Kidney epithelial cell (primary cell): ENCODE results near the gene CR1L. TPM values are rescaled to one million over a fixed set of nuclear protein-coding genes. Genes with fewer than 3 reads are reported as not detected.

ENCODE experiments used
- DNase-seq: peaks from one replicate; pipeline ENCODE4 v3.0.0-alpha.2; 2010; ENCODE audit warnings: low read depth
- H3K27me3 ChIP-seq: 2 replicates; pipeline ENCODE4 v1.6.0; 2011; ENCODE audit warnings: low read length; ENCODE audit not compliant: control insufficient read depth, insufficient read depth
- H3K36me3 ChIP-seq: 2 replicates; pipeline ENCODE4 v1.5.1; 2011; ENCODE audit warnings: low read length; ENCODE audit not compliant: control insufficient read depth, insufficient read depth
- H3K4me3 ChIP-seq: 2 replicates; pipeline ENCODE4 v1.5.1; 2011; ENCODE audit warnings: low read depth, mild to moderate bottlenecking, control low read depth, low read length
- CTCF ChIP-seq: IDR thresholded peaks from 2 replicates; pipeline ENCODE4 v1.5.1; 2011; ENCODE audit warnings: mild to moderate bottlenecking, moderate library complexity, low read length, control low read depth, inconsistent platforms; ENCODE audit not compliant: insufficient read depth, poor library complexity, severe bottlenecking
- total RNA-seq: library from RNA; depleted of rRNA; stranded (reverse); fragments of >200 nt; gene quantifications from 2 replicates; pipeline ENCODE4 v1.2.3, GENCODE V29; 2015

Gene CR1L
- total RNA-seq: not detected in 2 replicates

GRCh38 chr1:207644852-207645634, at the start of gene CR1L:
TSS of gene CR1L (plus strand) at chr1:207645133. CDS start at chr1:207645234, 101 bp downstream.
- no peak for DNase-seq
- Histone ChIP-seq H3K27me3 (peaks cover 8% of the 10 kb centered on the region), H3K36me3 (no peaks in the 10 kb centered on the region), H3K4me3 (peak within 1 kb of the TSS; percentile 62)
- TF ChIP-seq CTCF: no peak

- no peak for TF ChIP-seq CTCF
- no peaks in the 10 kb centered on the region for H3K27me3 ChIP-seq
- DNase-seq: no peak
- no peak overlapping the region for H3K4me3 ChIP-seq
- no peaks in the 10 kb centered on the region for H3K36me3 ChIP-seq
Observed at GRCh38 chr1:207603777-207604176, 41.2 kb upstream of the CR1L start.

- no peak for DNase-seq
- no peak overlapping the region for H3K4me3 ChIP-seq
- no peak for TF ChIP-seq CTCF
- no peaks in the 10 kb centered on the region for H3K27me3 ChIP-seq
- no peaks in the 10 kb centered on the region for H3K36me3 ChIP-seq
Observed at GRCh38 chr1:207605444-207606361, 39.2 kb upstream of the CR1L start.

- no peak for TF ChIP-seq CTCF
- Histone ChIP-seq H3K27me3 (no peaks in the 10 kb centered on the region), H3K4me3 (no peak overlapping the region), H3K36me3 (no peaks in the 10 kb centered on the region)
- no peak for DNase-seq
Observed at GRCh38 chr1:207606362-207606755, 38.6 kb upstream of the CR1L start.

- no peak overlapping the region for H3K4me3 ChIP-seq
- no peaks in the 10 kb centered on the region for H3K27me3 ChIP-seq
- no peak for TF ChIP-seq CTCF
- no peaks in the 10 kb centered on the region for H3K36me3 ChIP-seq
- no peak for DNase-seq
Observed at GRCh38 chr1:207612762-207613161, 32.2 kb upstream of the CR1L start.
